Mesenchymal stem cell (in vitro differentiated cells and primary cell): Measurements from ENCODE around the gene ESRRG.
A peak's percentile ranks its signal among the peaks of the same experiment; 100 is the strongest.

Experiments
- DNase-seq: peaks from one replicate; pipeline ENCODE4 v3.0.0-alpha.2; 2013
- H2AFZ ChIP-seq: one replicate; pipeline ENCODE4 v1.6.1; 2013; ENCODE audit warnings: low read depth, mild to moderate bottlenecking, control low read depth, inconsistent platforms, low read length, moderate library complexity
- H2AK5ac ChIP-seq: 2 replicates; pipeline ENCODE4 v1.6.1; 2013; ENCODE audit warnings: low read length, moderate library complexity, mild to moderate bottlenecking, inconsistent platforms; ENCODE audit not compliant: severe bottlenecking
- H2BK120ac ChIP-seq: one replicate; pipeline ENCODE4 v1.6.1; 2013; ENCODE audit warnings: low read depth, mild to moderate bottlenecking, inconsistent platforms, low read length, moderate library complexity
- H2BK12ac ChIP-seq, 2 experiments: one replicate each; pipeline ENCODE4 v1.6.1; 2013; ENCODE audit warnings: inconsistent platforms in 2 of 2, low read length in 2 of 2, mild to moderate bottlenecking in 2 of 2, moderate library complexity in 2 of 2, control low read depth in 1 of 2
- H2BK15ac ChIP-seq: one replicate; pipeline ENCODE4 v1.6.1; 2013; ENCODE audit warnings: mild to moderate bottlenecking, low read depth, inconsistent platforms; ENCODE audit not compliant: poor library complexity, severe bottlenecking
- H2BK5ac ChIP-seq: 2 replicates; pipeline ENCODE4 v1.6.1; 2013; ENCODE audit warnings: low read depth, mild to moderate bottlenecking, low read length, control low read depth, inconsistent platforms; ENCODE audit not compliant: poor library complexity, severe bottlenecking
- H3K14ac ChIP-seq, 2 experiments: one replicate each; pipeline ENCODE4 v1.6.1; 2013; ENCODE audit warnings: inconsistent platforms in 2 of 2, low read length in 2 of 2, control low read depth in 1 of 2, mild to moderate bottlenecking in 1 of 2, moderate library complexity in 1 of 2
- H3K18ac ChIP-seq, 2 experiments: one replicate each; pipeline ENCODE4 v1.6.1; 2013; ENCODE audit warnings: inconsistent platforms in 2 of 2, low read length in 2 of 2, control low read depth in 1 of 2, low read depth in 1 of 2, mild to moderate bottlenecking in 1 of 2
- H3K23ac ChIP-seq, 2 experiments: one replicate each; pipeline ENCODE4 v1.6.1; 2013; ENCODE audit warnings: inconsistent platforms in 2 of 2, low read length in 2 of 2, mild to moderate bottlenecking in 2 of 2, moderate library complexity in 2 of 2, control low read depth in 1 of 2
- H3K27ac ChIP-seq: 2 replicates; pipeline ENCODE4 v1.5.1; 2013; ENCODE audit warnings: mild to moderate bottlenecking, moderate library complexity, low read length, control low read depth, inconsistent platforms; ENCODE audit not compliant: poor library complexity, severe bottlenecking
- H3K27me3 ChIP-seq, 2 experiments: 2 replicates each; pipeline versions ENCODE4 v1.6.1 to v1.7.0; 2013; ENCODE audit warnings: low read length in 2 of 2, mild to moderate bottlenecking in 2 of 2, moderate library complexity in 2 of 2, control low read depth in 1 of 2, inconsistent platforms in 1 of 2; ENCODE audit not compliant: control insufficient read depth in 1 of 2, insufficient read depth in 1 of 2
- H3K36me3 ChIP-seq, 2 experiments: 2 replicates each; pipeline versions ENCODE4 v1.6.1 to v1.7.0; 2013; ENCODE audit warnings: low read length in 2 of 2, control low read depth in 1 of 2, inconsistent platforms in 1 of 2, low read depth in 1 of 2, mild to moderate bottlenecking in 1 of 2; ENCODE audit not compliant: insufficient read depth in 2 of 2, control insufficient read depth in 1 of 2
- H3K4ac ChIP-seq, 2 experiments: one replicate each; pipeline ENCODE4 v1.6.1; 2013; ENCODE audit warnings: inconsistent platforms in 2 of 2, low read length in 2 of 2, mild to moderate bottlenecking in 2 of 2, moderate library complexity in 2 of 2, control low read depth in 1 of 2, low read depth in 1 of 2
- H3K4me1 ChIP-seq: 2 replicates; pipeline ENCODE4 v1.6.1; 2013; ENCODE audit warnings: low read depth, low read length, control low read depth; ENCODE audit not compliant: control insufficient read depth, insufficient read depth
- H3K4me2 ChIP-seq: 2 replicates; pipeline ENCODE4 v1.6.1; 2013; ENCODE audit warnings: low read length, mild to moderate bottlenecking, inconsistent platforms; ENCODE audit not compliant: poor library complexity, severe bottlenecking
- H3K4me3 ChIP-seq, 2 experiments: 2 replicates each; pipeline versions ENCODE4 v1.5.1 to v1.7.0; 2013; ENCODE audit warnings: low read length in 2 of 2, mild to moderate bottlenecking in 2 of 2, control low read depth in 1 of 2, low read depth in 1 of 2; ENCODE audit not compliant: insufficient read depth in 1 of 2
- H3K79me1 ChIP-seq: replicated peaks from 2 replicates; pipeline ENCODE4 v1.6.1; 2013; ENCODE audit warnings: mild to moderate bottlenecking, control low read depth, low read length, inconsistent platforms; ENCODE audit not compliant: poor library complexity, severe bottlenecking
- H3K9ac ChIP-seq: 2 replicates; pipeline ENCODE4 v1.7.0; 2013; ENCODE audit warnings: mild to moderate bottlenecking, low read length, moderate library complexity
- H3K9me3 ChIP-seq: 2 replicates; pipeline ENCODE4 v1.7.0; 2013; ENCODE audit warnings: mild to moderate bottlenecking, low read length; ENCODE audit not compliant: control insufficient read depth
- H4K8ac ChIP-seq: one replicate; pipeline ENCODE4 v1.6.1; 2013; ENCODE audit warnings: inconsistent platforms, mild to moderate bottlenecking, low read length, moderate library complexity
- H4K91ac ChIP-seq: one replicate; pipeline ENCODE4 v1.6.1; 2013; ENCODE audit warnings: mild to moderate bottlenecking, low read length, inconsistent platforms
- WGBS: methylation state at CpG from one replicate; pipeline ENCODE4 v1.1.7; 2013; ENCODE audit warnings: mixed read lengths; 5-methylcytosine and 5-hydroxymethylcytosine counted together

Gene ESRRG

DNA sequence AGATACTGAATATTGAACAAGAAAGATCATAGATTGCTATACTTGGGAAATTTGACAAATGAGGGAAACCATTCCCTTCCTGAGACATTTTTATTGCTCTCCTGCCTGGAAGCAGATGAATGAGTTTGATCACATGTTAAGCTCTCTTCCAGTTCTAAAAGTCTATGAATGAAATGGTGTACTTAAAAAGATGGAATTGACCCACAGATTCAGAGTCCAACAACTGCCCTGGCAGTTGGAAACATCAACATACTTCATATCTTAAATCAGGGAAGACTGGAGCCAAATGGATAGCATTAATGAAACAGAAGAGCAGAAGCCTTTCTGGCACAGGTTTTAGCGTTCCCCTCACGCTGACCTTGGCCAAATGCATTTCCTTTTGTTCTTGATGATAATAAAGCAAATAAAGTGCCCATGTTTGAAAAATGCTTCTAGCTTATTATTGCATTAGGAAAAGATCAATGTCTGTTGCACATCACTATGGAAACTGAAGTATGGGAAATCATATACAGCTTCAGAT lies 142.6 kb downstream of the ESRRG start:
- Histone ChIP-seq H2AFZ (no peak overlapping the region), H2BK12ac (no peak overlapping the region), H4K91ac (no peak overlapping the region), H3K79me1 (no peaks in the 10 kb centered on the region), H3K9ac (no peak overlapping the region), H3K9me3 (no peaks in the 10 kb centered on the region), H2BK120ac (no peak overlapping the region), H3K36me3 (no peaks in the 10 kb centered on the region), H3K4ac (no peak overlapping the region), H3K4me1 (no peaks in the 10 kb centered on the region), H3K4me3 (no peak overlapping the region), H4K8ac (no peak overlapping the region), H2BK15ac (no peak overlapping the region), H2AK5ac (no peak overlapping the region), H3K23ac (no peak overlapping the region), H3K27me3 (no peaks in the 10 kb centered on the region), H3K4me2 (no peak overlapping the region), H3K14ac (no peak overlapping the region), H3K27ac (no peak overlapping the region), H3K18ac (no peak overlapping the region), H2BK5ac (no peak overlapping the region)
- WGBS: no CpG with 5 or more reads among the region's 2 CpGs
- peak; percentile 12 for DNase-seq

- Histone ChIP-seq H3K4ac (no peak overlapping the region), H2AK5ac (no peak overlapping the region), H4K8ac (no peak overlapping the region), H3K9ac (no peak overlapping the region), H3K14ac (no peak overlapping the region), H4K91ac (no peak overlapping the region), H3K18ac (no peak overlapping the region), H2BK15ac (no peak overlapping the region), H3K36me3 (no peaks in the 10 kb centered on the region), H3K4me3 (no peak overlapping the region), H2BK12ac (no peak overlapping the region), H2AFZ (no peak overlapping the region), H3K9me3 (no peaks in the 10 kb centered on the region), H3K4me1 (no peaks in the 10 kb centered on the region), H3K79me1 (no peaks in the 10 kb centered on the region), H2BK120ac (no peak overlapping the region), H3K4me2 (no peak overlapping the region), H3K27me3 (no peaks in the 10 kb centered on the region), H2BK5ac (no peak overlapping the region), H3K23ac (no peak overlapping the region), H3K27ac (no peak overlapping the region)
- peak; percentile 28 for DNase-seq
- WGBS: 27% methylated on average over 3 of the region's 4 CpGs
Measured at GRCh38 chr1:216576234-216576937, 146.8 kb downstream of the ESRRG start.

GRCh38 chr1:216566641-216567205 lies 156.5 kb downstream of the ESRRG start:
- Histone ChIP-seq H2AFZ (no peak overlapping the region), H3K4me3 (no peak overlapping the region), H3K9me3 (no peaks in the 10 kb centered on the region), H4K8ac (no peak overlapping the region), H2AK5ac (no peak overlapping the region), H3K23ac (no peak overlapping the region), H3K79me1 (no peaks in the 10 kb centered on the region), H2BK12ac (no peak overlapping the region), H3K36me3 (no peaks in the 10 kb centered on the region), H3K27me3 (no peaks in the 10 kb centered on the region), H2BK5ac (no peak overlapping the region), H3K4me2 (no peak overlapping the region), H3K27ac (no peak overlapping the region), H3K18ac (no peak overlapping the region), H4K91ac (no peak overlapping the region), H3K9ac (no peak overlapping the region), H3K14ac (no peak overlapping the region), H2BK120ac (no peak overlapping the region), H3K4ac (no peak overlapping the region), H3K4me1 (no peaks in the 10 kb centered on the region), H2BK15ac (no peak overlapping the region)
- WGBS: 50% methylated on average over 3 of the region's 3 CpGs
- peak; percentile 33 for DNase-seq

GRCh38 chr1:216563087-216563486 lies 160.1 kb downstream of the ESRRG start:
- Histone ChIP-seq H3K4ac (no peak overlapping the region), H4K91ac (no peak overlapping the region), H4K8ac (no peak overlapping the region), H2BK12ac (no peak overlapping the region), H2AK5ac (no peak overlapping the region), H3K36me3 (no peaks in the 10 kb centered on the region), H3K9me3 (no peaks in the 10 kb centered on the region), H3K4me3 (no peak overlapping the region), H3K27ac (no peak overlapping the region), H2BK5ac (no peak overlapping the region), H2BK15ac (no peak overlapping the region), H3K23ac (no peak overlapping the region), H3K18ac (no peak overlapping the region), H3K27me3 (no peaks in the 10 kb centered on the region), H3K79me1 (no peaks in the 10 kb centered on the region), H3K4me1 (no peaks in the 10 kb centered on the region), H3K9ac (no peak overlapping the region), H3K4me2 (no peak overlapping the region), H2AFZ (no peak overlapping the region), H2BK120ac (no peak overlapping the region), H3K14ac (no peak overlapping the region)
- DNase-seq: no peak
- 95% methylated on average over 8 of the region's 8 CpGs for WGBS
